Activated CD4-positive, alpha-beta T cell treated with anti-CD3 and anti-CD28 coated beads for 24 hours (primary cell): Measurements from ENCODE around the gene CTBP2.

Source experiments
- DNase-seq, 2 donors: peaks; one replicate each; pipeline ENCODE4 v3.0.0-alpha.2; 2020; ENCODE audit warnings: low read depth in 2 of 2

Gene CTBP2

GRCh38 chr10:124942317-124943169 is 217.8 kb downstream of the CTBP2 start:
- no peak for DNase-seq

- DNase-seq: no peak
These were observed 218.5 kb downstream of the CTBP2 start, which contains the start of gene ZRANB1 for GRCh38 chr10:124941823-124942222. ZRANB1 (plus strand) TSS chr10:124942123; CDS start chr10:124942494, 371 bp downstream.

GRCh38 chr10:124939290-124939689 is 221.1 kb downstream of the CTBP2 start:
- no peak for DNase-seq

GRCh38 chr10:124936813-124937212 is 223.6 kb downstream of the CTBP2 start:
- DNase-seq: no peak

- DNase-seq: no peak
These were observed 224.4 kb downstream of the CTBP2 start for GRCh38 chr10:124935946-124936345.
